Activated naive CD8-positive, alpha-beta T cell treated with anti-CD3 and anti-CD28 coated beads, Interleukin-2, amount 50 U/mL, for 24 hours (primary cell): ENCODE data around the gene CD1B.
"Not testable (repeated sequence)": the region's sequence is repeated elsewhere in the genome, so short reads cannot be mapped to it uniquely, and the experiment has no call there.

Experiments used
- ATAC-seq: fragments of 150-1000 bp; cut with Tn5 transposase; one replicate; pipeline ENCODE4 v1.10.0; 2021
- DNase-seq: peaks from one replicate; pipeline ENCODE4 v3.0.0; 2021
- H3K27ac Mint-ChIP-seq: one replicate; pipeline ENCODE4 v1.8.0; 2021; ENCODE audit warnings: mild to moderate bottlenecking, mixed read lengths
- H3K27me3 Mint-ChIP-seq: one replicate; pipeline ENCODE4 v1.8.0; 2021; ENCODE audit warnings: mixed read lengths
- H3K36me3 Mint-ChIP-seq: one replicate; pipeline ENCODE4 v1.8.0; 2021; ENCODE audit warnings: low read depth, mixed read lengths
- H3K4me1 Mint-ChIP-seq: one replicate; pipeline ENCODE4 v1.8.0; 2021; ENCODE audit warnings: mixed read lengths
- H3K4me3 Mint-ChIP-seq: one replicate; pipeline ENCODE4 v1.8.0; 2021; ENCODE audit warnings: mild to moderate bottlenecking, moderate library complexity, mixed read lengths
- H3K9me3 Mint-ChIP-seq: one replicate; pipeline ENCODE4 v1.8.0; 2021; ENCODE audit warnings: mixed read lengths

CD1B gene

GRCh38 chr1:158331481-158332150, at the start of gene CD1B:
Gene CD1B, minus strand, starts transcription at chr1:158331531. Its CDS starts 108 bp downstream, at chr1:158331423.
- no peak for ATAC-seq
- no peaks in the 10 kb centered on the region for H3K9me3 Mint-ChIP-seq
- H3K27me3 Mint-ChIP-seq: peaks cover 5% of the 10 kb centered on the region
- H3K36me3 Mint-ChIP-seq: no peaks in the 10 kb centered on the region
- H3K27ac Mint-ChIP-seq: no peak within 1 kb of the TSS
- peaks cover 17% of the 10 kb centered on the region for H3K4me1 Mint-ChIP-seq
- no peak for DNase-seq
- no peak within 1 kb of the TSS for H3K4me3 Mint-ChIP-seq

GRCh38 chr1:158374860-158375259, 43.5 kb upstream of the CD1B start:
- no peak overlapping the region for H3K27ac Mint-ChIP-seq
- ATAC-seq (no peak), DNase-seq (no peak)
- peaks cover 29% of the 10 kb centered on the region for H3K9me3 Mint-ChIP-seq
- H3K4me3 Mint-ChIP-seq: no peak overlapping the region
- peaks cover 20% of the 10 kb centered on the region for H3K27me3 Mint-ChIP-seq
- peaks cover 14% of the 10 kb centered on the region for H3K4me1 Mint-ChIP-seq
- H3K36me3 Mint-ChIP-seq: peaks cover 3% of the 10 kb centered on the region

- Mint-ChIP-seq H3K4me1 (peaks cover 14% of the 10 kb centered on the region), H3K9me3 (peaks cover 29% of the 10 kb centered on the region), H3K27me3 (peaks cover 25% of the 10 kb centered on the region)
- not testable (repeated sequence) for DNase-seq, H3K27ac Mint-ChIP-seq, H3K4me3 Mint-ChIP-seq, ATAC-seq, H3K36me3 Mint-ChIP-seq
Measured at GRCh38 chr1:158374101-158374500, 42.8 kb upstream of the CD1B start.

GRCh38 chr1:158371188-158371953, 40.0 kb upstream of the CD1B start:
- H3K4me3 Mint-ChIP-seq: no peak overlapping the region
- H3K4me1 Mint-ChIP-seq: peaks cover 16% of the 10 kb centered on the region
- peaks cover 3% of the 10 kb centered on the region for H3K36me3 Mint-ChIP-seq
- DNase-seq (peak; percentile 50), ATAC-seq (peak; percentile 100)
- peak overlapping the region; percentile 61 for H3K27ac Mint-ChIP-seq
- H3K27me3 Mint-ChIP-seq: peaks cover 17% of the 10 kb centered on the region
- peaks cover 25% of the 10 kb centered on the region for H3K9me3 Mint-ChIP-seq

GRCh38 chr1:158366783-158367182, 35.5 kb upstream of the CD1B start:
- peaks cover 14% of the 10 kb centered on the region for H3K4me1 Mint-ChIP-seq
- H3K36me3 Mint-ChIP-seq: peaks cover 3% of the 10 kb centered on the region
- no peak overlapping the region for H3K27ac Mint-ChIP-seq
- peaks cover 12% of the 10 kb centered on the region for H3K27me3 Mint-ChIP-seq
- peaks cover 9% of the 10 kb centered on the region for H3K9me3 Mint-ChIP-seq
- H3K4me3 Mint-ChIP-seq: no peak overlapping the region
- no peak for DNase-seq
- no peak for ATAC-seq

GRCh38 chr1:158362941-158363340, 31.6 kb upstream of the CD1B start:
- Mint-ChIP-seq H3K27ac (no peak overlapping the region), H3K4me3 (no peak overlapping the region), H3K27me3 (peaks cover 7% of the 10 kb centered on the region), H3K36me3 (no peaks in the 10 kb centered on the region), H3K9me3 (peaks cover 5% of the 10 kb centered on the region), H3K4me1 (peaks cover 3% of the 10 kb centered on the region)
- DNase-seq (no peak), ATAC-seq (no peak)

- Mint-ChIP-seq H3K36me3 (no peaks in the 10 kb centered on the region), H3K4me3 (no peak overlapping the region), H3K27me3 (peaks cover 5% of the 10 kb centered on the region), H3K4me1 (peaks cover 3% of the 10 kb centered on the region), H3K9me3 (peaks cover 5% of the 10 kb centered on the region), H3K27ac (no peak overlapping the region)
- ATAC-seq: no peak
- no peak for DNase-seq
Measured at GRCh38 chr1:158362482-158362881, 31.2 kb upstream of the CD1B start.

- H3K27me3 Mint-ChIP-seq: peaks cover 42% of the 10 kb centered on the region
- ATAC-seq: no peak
Measured at GRCh38 chr1:158357441-158357840, 26.1 kb upstream of the CD1B start.

GRCh38 chr1:158356616-158357015, 25.3 kb upstream of the CD1B start:
- no peaks in the 10 kb centered on the region for H3K9me3 Mint-ChIP-seq
- no peak overlapping the region for H3K27ac Mint-ChIP-seq
- no peak for ATAC-seq
- H3K4me1 Mint-ChIP-seq: peaks cover 6% of the 10 kb centered on the region
- DNase-seq: no peak
- H3K36me3 Mint-ChIP-seq: no peaks in the 10 kb centered on the region
- no peak overlapping the region for H3K4me3 Mint-ChIP-seq
- peaks cover 42% of the 10 kb centered on the region for H3K27me3 Mint-ChIP-seq

More at GRCh38 chr1:158357441-158357840, 26.1 kb upstream of the CD1B start:
- Mint-ChIP-seq H3K9me3 (no peaks in the 10 kb centered on the region), H3K4me3 (no peak overlapping the region), H3K4me1 (peaks cover 6% of the 10 kb centered on the region), H3K36me3 (no peaks in the 10 kb centered on the region), H3K27ac (no peak overlapping the region)
- DNase-seq: no peak

- peaks cover 42% of the 10 kb centered on the region for H3K27me3 Mint-ChIP-seq
- no peaks in the 10 kb centered on the region for H3K9me3 Mint-ChIP-seq
- no peak for ATAC-seq
- no peak for DNase-seq
- peaks cover 6% of the 10 kb centered on the region for H3K4me1 Mint-ChIP-seq
- H3K36me3 Mint-ChIP-seq: no peaks in the 10 kb centered on the region
- no peak overlapping the region for H3K4me3 Mint-ChIP-seq
- no peak overlapping the region for H3K27ac Mint-ChIP-seq
Measured at GRCh38 chr1:158355773-158356285, 24.5 kb upstream of the CD1B start.

- Mint-ChIP-seq H3K9me3 (no peaks in the 10 kb centered on the region), H3K27ac (no peak overlapping the region), H3K36me3 (no peaks in the 10 kb centered on the region), H3K27me3 (peaks cover 42% of the 10 kb centered on the region), H3K4me3 (no peak overlapping the region), H3K4me1 (peaks cover 6% of the 10 kb centered on the region)
- no peak for ATAC-seq
- DNase-seq: no peak
Measured at GRCh38 chr1:158354255-158354654, 22.9 kb upstream of the CD1B start.

- no peaks in the 10 kb centered on the region for H3K36me3 Mint-ChIP-seq
- ATAC-seq (no peak), DNase-seq (no peak)
- H3K27me3 Mint-ChIP-seq: peaks cover 41% of the 10 kb centered on the region
- H3K4me3 Mint-ChIP-seq: no peak within 1 kb of the TSS
- peaks cover 6% of the 10 kb centered on the region for H3K4me1 Mint-ChIP-seq
- no peak within 1 kb of the TSS for H3K27ac Mint-ChIP-seq
- H3K9me3 Mint-ChIP-seq: no peaks in the 10 kb centered on the region
Measured at GRCh38 chr1:158353303-158354075, 22.2 kb upstream of the CD1B start, which contains the start of gene CD1E. Gene CD1E, plus strand, starts transcription at chr1:158353894. Its CDS starts 95 bp downstream, at chr1:158353989.

- not testable (repeated sequence) for H3K27me3 Mint-ChIP-seq, DNase-seq, H3K4me1 Mint-ChIP-seq, H3K27ac Mint-ChIP-seq, H3K4me3 Mint-ChIP-seq, ATAC-seq, H3K36me3 Mint-ChIP-seq
- H3K9me3 Mint-ChIP-seq: peaks cover 16% of the 10 kb centered on the region
Measured at GRCh38 chr1:158348946-158349345, 17.6 kb upstream of the CD1B start.

GRCh38 chr1:158336413-158336812, 5.1 kb upstream of the CD1B start:
- not testable (repeated sequence) for H3K36me3 Mint-ChIP-seq

More at GRCh38 chr1:158336413-158336812, 5.1 kb upstream of the CD1B start:
- not testable (repeated sequence) for DNase-seq, H3K27me3 Mint-ChIP-seq, H3K27ac Mint-ChIP-seq, H3K4me3 Mint-ChIP-seq, ATAC-seq, H3K9me3 Mint-ChIP-seq
- H3K4me1 Mint-ChIP-seq: peaks cover 17% of the 10 kb centered on the region
